GM19452 (cell line): ENCODE measurements around the gene PTCRA.
"Not testable (repeated sequence)": the region's sequence is repeated elsewhere in the genome, so short reads cannot be mapped to it uniquely, and the experiment has no call there.

Experiments
- ATAC-seq: cut with Tn5 transposase; IDR thresholded peaks from one replicate; pipeline ENCODE4 v1.9.1; 2021; ENCODE audit not compliant: unreplicated experiment

Gene PTCRA

GRCh38 chr6:42939810-42940167, 23.9 kb downstream of the PTCRA start:
- ATAC-seq: no peak

- no peak for ATAC-seq
Observed at GRCh38 chr6:42940493-42941045, 24.7 kb downstream of the PTCRA start.

GRCh38 chr6:42941356-42941755, 25.5 kb downstream of the PTCRA start:
- ATAC-seq: not testable (repeated sequence)

GRCh38 chr6:42942444-42942843, 26.6 kb downstream of the PTCRA start:
- no peak for ATAC-seq

- ATAC-seq: no peak
Observed at GRCh38 chr6:42947950-42948349, 32.1 kb downstream of the PTCRA start.

- no peak for ATAC-seq
Observed at GRCh38 chr6:42952389-42952788, 36.5 kb downstream of the PTCRA start.

- ATAC-seq: not testable (repeated sequence)
Observed at GRCh38 chr6:42954405-42954804, 38.6 kb downstream of the PTCRA start.

- no peak for ATAC-seq
Observed at GRCh38 chr6:42958125-42958524, 42.3 kb downstream of the PTCRA start.

GRCh38 chr6:42959917-42960242, 44.0 kb downstream of the PTCRA start:
- no peak for ATAC-seq

- ATAC-seq: no peak
Observed at GRCh38 chr6:42960243-42961019, 44.6 kb downstream of the PTCRA start, which contains the start of gene GNMT. GNMT (plus strand) TSS chr6:42960754; CDS start chr6:42960768, 14 bp downstream.

- ATAC-seq: no peak
Observed at GRCh38 chr6:42961020-42961470, 45.2 kb downstream of the PTCRA start.

- no peak for ATAC-seq
Observed at GRCh38 chr6:42962096-42962495, 46.2 kb downstream of the PTCRA start.

GRCh38 chr6:42962502-42963178, 46.8 kb downstream of the PTCRA start:
- ATAC-seq: no peak

GRCh38 chr6:42963179-42963854, 47.5 kb downstream of the PTCRA start:
- ATAC-seq: no peak

GRCh38 chr6:42963855-42964605, 48.2 kb downstream of the PTCRA start:
- ATAC-seq: no peak

GRCh38 chr6:42966571-42966970, 50.7 kb downstream of the PTCRA start:
- ATAC-seq: no peak

- ATAC-seq: no peak
Observed at GRCh38 chr6:42967228-42967627, 51.4 kb downstream of the PTCRA start.

- ATAC-seq: no peak
Observed at GRCh38 chr6:42968126-42968701, 52.4 kb downstream of the PTCRA start.

- ATAC-seq: no peak
Observed at GRCh38 chr6:42968783-42969182, 52.9 kb downstream of the PTCRA start.

GRCh38 chr6:42969431-42969830, 53.6 kb downstream of the PTCRA start:
- ATAC-seq: no peak

- ATAC-seq: no peak
Observed at GRCh38 chr6:42969934-42970333, 54.1 kb downstream of the PTCRA start.
